Keratinocyte (primary cell): ENCODE results near the gene STMN3. TPM values are rescaled to one million over a fixed set of nuclear protein-coding genes. Genes with fewer than 3 reads are reported as not detected.

Experiments
- DNase-seq: peaks from one replicate; pipeline ENCODE4 v3.0.0-alpha.2; 2011; ENCODE audit warnings: low read depth, missing footprints, low spot score
- FAIRE-seq: peaks from 2 replicates; lab custom pipeline; 2011; peaks lifted over from hg19 to GRCh38; lab: Jason Lieb, UNC
- H2AFZ ChIP-seq: 2 replicates; pipeline ENCODE4 v1.6.0; 2012; ENCODE audit warnings: low read length, control low read depth, inconsistent platforms; ENCODE audit not compliant: control insufficient read depth
- H3K27ac ChIP-seq: 2 replicates; pipeline ENCODE4 v1.5.1; 2011; ENCODE audit warnings: low read length; ENCODE audit not compliant: control insufficient read depth, insufficient read depth
- H3K27me3 ChIP-seq: 3 replicates; pipeline ENCODE4 v1.6.0; 2011; ENCODE audit warnings: low read length; ENCODE audit not compliant: control insufficient read depth, insufficient read depth; ENCODE audit errors: extremely low read depth
- H3K36me3 ChIP-seq, 2 experiments: 2 replicates in 1 of 2; 3 replicates in 1 of 2; pipeline ENCODE4 v1.5.1; 2011; ENCODE audit warnings: low read length in 2 of 2, mild to moderate bottlenecking in 1 of 2; ENCODE audit not compliant: control insufficient read depth in 2 of 2, insufficient read depth in 2 of 2; ENCODE audit errors: extremely low read depth in 1 of 2
- H3K4me1 ChIP-seq: 3 replicates; pipeline ENCODE4 v1.5.1; 2011; ENCODE audit warnings: low read length; ENCODE audit not compliant: control insufficient read depth, insufficient read depth; ENCODE audit errors: extremely low read depth
- H3K4me2 ChIP-seq: 3 replicates; pipeline ENCODE4 v1.6.0; 2011; ENCODE audit warnings: low read depth, low read length; ENCODE audit not compliant: control insufficient read depth, insufficient read depth; ENCODE audit errors: extremely low read depth
- H3K4me3 ChIP-seq, 3 experiments: fragments of 200-600 bp in 1 of 3; sonication (generic) in 1 of 3; 2 replicates in 2 of 3; 3 replicates in 1 of 3; pipeline ENCODE4 v1.5.1; 2011 to 2016; ENCODE audit warnings: low read length in 3 of 3, mild to moderate bottlenecking in 3 of 3, control low read depth in 2 of 3, inconsistent platforms in 1 of 3, low read depth in 1 of 3, mixed read lengths in 1 of 3, mixed run types in 1 of 3, moderate library complexity in 1 of 3; ENCODE audit not compliant: control insufficient read depth in 2 of 3, insufficient read depth in 2 of 3; ENCODE audit errors: extremely low read depth in 1 of 3
- H3K79me2 ChIP-seq: 2 replicates; pipeline ENCODE4 v1.6.0; 2012; ENCODE audit warnings: low read length; ENCODE audit not compliant: control insufficient read depth, insufficient read depth
- H3K9ac ChIP-seq: 3 replicates; pipeline ENCODE4 v1.6.0; 2011; ENCODE audit warnings: low read length; ENCODE audit not compliant: control insufficient read depth, insufficient read depth; ENCODE audit errors: extremely low read depth
- H3K9me1 ChIP-seq: 3 replicates; pipeline ENCODE4 v1.6.0; 2011; ENCODE audit warnings: low read length; ENCODE audit not compliant: control insufficient read depth, insufficient read depth; ENCODE audit errors: extremely low read depth
- H3K9me3 ChIP-seq: 2 replicates; pipeline ENCODE4 v1.5.1; 2012; ENCODE audit warnings: low read depth, low read length; ENCODE audit not compliant: control insufficient read depth
- H4K20me1 ChIP-seq: 3 replicates; pipeline ENCODE4 v1.6.0; 2011; ENCODE audit warnings: low read length; ENCODE audit not compliant: control insufficient read depth, insufficient read depth; ENCODE audit errors: extremely low read depth
- EZH2 ChIP-seq: IDR thresholded peaks from one replicate; pipeline ENCODE4 v1.6.1; 2012; ENCODE audit warnings: inconsistent platforms, mild to moderate bottlenecking, low read length, moderate library complexity
- dilution Hi-C: fragments of 300-500 bp; cut with MboI; formaldehyde crosslinking; loops from one replicate; pipeline ENCODE4 v1.7.0; 2020; ENCODE audit warnings: low sequenced_read_pairs; ENCODE audit not compliant: extremely low pct_ligation_motif_present
- polyA plus RNA-seq, 5 experiments: library from polyadenylated mRNA; depleted of rRNA in 3 of 5; stranded (reverse) in 3 of 5; stranded (forward) in 1 of 5; unstranded in 1 of 5; fragments of >200 nt; gene quantifications; 1 replicate in 1 of 5; 2 replicates in 3 of 5; 3 replicates in 1 of 5; pipeline versions ENCODE4 v1.2.1 to v1.2.3, GENCODE V29; 2011 to 2012; ENCODE audit warnings: missing spikeins in 2 of 5, low read depth in 1 of 5, low replicate concordance in 1 of 5
- TF ChIP-seq, protein P1 (sequence below), 3 experiments: IDR thresholded peaks in 1 of 3; conservative IDR thresholded peaks in 1 of 3; optimal IDR thresholded peaks in 1 of 3; 2 replicates in 2 of 3; 3 replicates in 1 of 3; pipeline versions ENCODE3 to v1.5.1; 2011; ENCODE audit warnings: low read length in 3 of 3, mild to moderate bottlenecking in 3 of 3, moderate library complexity in 2 of 3, control low read depth in 1 of 3, inconsistent platforms in 1 of 3; ENCODE audit not compliant: insufficient read depth in 2 of 3; ENCODE audit errors: extremely low read depth in 1 of 3

The STMN3 gene
- polyA plus RNA-seq, 1 donor (not counting 4 experiments of a cell fraction or from before 2014, with no cell fraction given) = 12.0 TPM

DNA sequence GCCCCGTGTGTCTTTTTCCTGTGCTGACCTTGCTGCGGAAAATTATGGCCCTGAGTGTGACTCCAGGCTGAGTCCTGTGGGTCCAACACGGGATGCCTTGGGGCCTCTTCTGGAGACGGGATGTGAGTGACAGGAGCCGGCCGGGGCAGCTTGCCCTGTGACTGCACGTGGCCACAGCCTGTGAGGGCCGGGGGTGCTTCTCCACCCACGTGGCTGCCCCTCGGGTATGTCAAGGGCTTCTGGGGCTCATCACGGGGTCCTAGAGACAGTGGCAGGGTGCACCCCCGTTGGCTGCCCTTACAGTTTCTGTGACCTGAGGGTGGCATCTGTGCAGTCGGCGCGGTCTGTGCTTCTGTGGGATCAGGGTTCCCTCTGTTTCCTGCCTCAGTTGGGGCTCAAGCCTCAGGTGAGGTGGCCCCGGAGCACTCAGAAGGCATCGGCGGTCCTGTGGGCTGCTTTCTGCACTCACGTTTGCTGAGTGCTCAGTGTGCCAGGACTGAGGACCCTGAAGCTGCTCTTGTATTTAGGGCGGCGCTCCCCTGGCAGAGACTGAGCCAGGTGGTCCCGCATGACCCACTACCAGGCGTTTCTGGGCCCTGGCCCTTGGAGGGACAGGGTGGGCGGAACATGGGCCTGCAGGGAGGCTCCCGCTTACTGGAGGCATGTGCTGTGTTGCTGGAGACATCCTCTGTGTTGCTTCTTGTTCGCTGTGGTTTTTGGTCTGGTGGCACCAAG is 10.3 kb upstream of the STMN3 start:
- no peaks in the 10 kb centered on the region for H3K27me3 ChIP-seq
- no peak overlapping the region for H2AFZ ChIP-seq
- FAIRE-seq = no peak
- H4K20me1 ChIP-seq = no peaks in the 10 kb centered on the region
- TF ChIP-seq EZH2 = no peak
- TF ChIP-seq, protein P1, sequence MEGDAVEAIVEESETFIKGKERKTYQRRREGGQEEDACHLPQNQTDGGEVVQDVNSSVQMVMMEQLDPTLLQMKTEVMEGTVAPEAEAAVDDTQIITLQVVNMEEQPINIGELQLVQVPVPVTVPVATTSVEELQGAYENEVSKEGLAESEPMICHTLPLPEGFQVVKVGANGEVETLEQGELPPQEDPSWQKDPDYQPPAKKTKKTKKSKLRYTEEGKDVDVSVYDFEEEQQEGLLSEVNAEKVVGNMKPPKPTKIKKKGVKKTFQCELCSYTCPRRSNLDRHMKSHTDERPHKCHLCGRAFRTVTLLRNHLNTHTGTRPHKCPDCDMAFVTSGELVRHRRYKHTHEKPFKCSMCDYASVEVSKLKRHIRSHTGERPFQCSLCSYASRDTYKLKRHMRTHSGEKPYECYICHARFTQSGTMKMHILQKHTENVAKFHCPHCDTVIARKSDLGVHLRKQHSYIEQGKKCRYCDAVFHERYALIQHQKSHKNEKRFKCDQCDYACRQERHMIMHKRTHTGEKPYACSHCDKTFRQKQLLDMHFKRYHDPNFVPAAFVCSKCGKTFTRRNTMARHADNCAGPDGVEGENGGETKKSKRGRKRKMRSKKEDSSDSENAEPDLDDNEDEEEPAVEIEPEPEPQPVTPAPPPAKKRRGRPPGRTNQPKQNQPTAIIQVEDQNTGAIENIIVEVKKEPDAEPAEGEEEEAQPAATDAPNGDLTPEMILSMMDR (optimal IDR thresholded peaks at IDR 0.05 in 1 of 3, IDR thresholded peaks at IDR 0.05 in 1 of 3, conservative IDR thresholded peaks at IDR 0.05 in 1 of 3; ENCODE audit: extremely low read depth in 1 of 3, insufficient read depth in 2 of 3, low read length in 3 of 3) = no peak
- H3K4me2 ChIP-seq = no peak overlapping the region
- DNase-seq = no peak
- no peak overlapping the region for H3K4me3 ChIP-seq
- no peaks in the 10 kb centered on the region for H3K9me3 ChIP-seq
- H3K79me2 ChIP-seq = peaks cover 28% of the 10 kb centered on the region
- H3K4me1 ChIP-seq = peaks cover 8% of the 10 kb centered on the region
- dilution Hi-C loops = no loop called here
- H3K9ac ChIP-seq = no peak overlapping the region
- H3K9me1 ChIP-seq = no peaks in the 10 kb centered on the region
- no peak overlapping the region for H3K27ac ChIP-seq
- H3K36me3 ChIP-seq = peaks cover 27 to 28% of the 10 kb centered on the region in 2 experiments

DNA sequence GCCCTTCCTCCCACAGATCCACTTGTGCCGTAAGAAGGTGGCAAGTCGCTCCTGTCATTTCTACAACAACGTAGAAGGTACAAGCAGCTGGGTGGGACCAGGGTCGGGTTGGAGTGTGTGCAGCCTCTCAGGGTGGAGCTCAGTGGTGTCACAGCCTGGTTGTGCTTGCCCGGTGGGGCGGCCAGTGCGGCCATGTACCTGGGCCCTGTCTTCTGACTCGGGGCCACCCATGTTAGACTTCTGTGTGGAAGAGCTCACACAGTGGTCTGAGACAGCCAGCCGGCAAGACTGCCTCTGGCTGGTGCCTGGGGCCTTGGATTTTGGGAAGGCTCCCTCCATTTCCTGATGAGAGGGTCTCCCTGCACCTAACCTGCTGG is 9.6 kb upstream of the STMN3 start:
- H3K9me1 ChIP-seq = no peaks in the 10 kb centered on the region
- no peaks in the 10 kb centered on the region for H3K9me3 ChIP-seq
- no peak overlapping the region for H3K9ac ChIP-seq
- H3K4me1 ChIP-seq = peaks cover 8% of the 10 kb centered on the region
- no peak overlapping the region for H3K27ac ChIP-seq
- no peak overlapping the region for H2AFZ ChIP-seq
- H3K79me2 ChIP-seq = peaks cover 28% of the 10 kb centered on the region
- no peak for FAIRE-seq
- no peaks in the 10 kb centered on the region for H4K20me1 ChIP-seq
- TF ChIP-seq, protein P1 (optimal IDR thresholded peaks at IDR 0.05 in 1 of 3, IDR thresholded peaks at IDR 0.05 in 1 of 3, conservative IDR thresholded peaks at IDR 0.05 in 1 of 3; ENCODE audit: extremely low read depth in 1 of 3, insufficient read depth in 2 of 3, low read length in 3 of 3) = no peak
- no peak for TF ChIP-seq EZH2
- dilution Hi-C loops = no loop called here
- no peak for DNase-seq
- peaks cover 27 to 28% of the 10 kb centered on the region in 2 experiments for H3K36me3 ChIP-seq
- no peaks in the 10 kb centered on the region for H3K27me3 ChIP-seq
- H3K4me2 ChIP-seq = no peak overlapping the region
- no peak overlapping the region for H3K4me3 ChIP-seq
